ENCODE measurements around the gene KDM7A. TPM values are rescaled to one million over a fixed set of nuclear protein-coding genes. Genes with fewer than 3 reads are reported as not detected.
A peak's percentile ranks its signal among the peaks of the same experiment; 100 is the strongest.
"Not testable (repeated sequence)": the region's sequence is repeated elsewhere in the genome, so short reads cannot be mapped to it uniquely, and the experiment has no call there.

KDM7A gene
- total RNA-seq, 2 donors from 2014 or later = 5.3 to 9.6 TPM

DNA sequence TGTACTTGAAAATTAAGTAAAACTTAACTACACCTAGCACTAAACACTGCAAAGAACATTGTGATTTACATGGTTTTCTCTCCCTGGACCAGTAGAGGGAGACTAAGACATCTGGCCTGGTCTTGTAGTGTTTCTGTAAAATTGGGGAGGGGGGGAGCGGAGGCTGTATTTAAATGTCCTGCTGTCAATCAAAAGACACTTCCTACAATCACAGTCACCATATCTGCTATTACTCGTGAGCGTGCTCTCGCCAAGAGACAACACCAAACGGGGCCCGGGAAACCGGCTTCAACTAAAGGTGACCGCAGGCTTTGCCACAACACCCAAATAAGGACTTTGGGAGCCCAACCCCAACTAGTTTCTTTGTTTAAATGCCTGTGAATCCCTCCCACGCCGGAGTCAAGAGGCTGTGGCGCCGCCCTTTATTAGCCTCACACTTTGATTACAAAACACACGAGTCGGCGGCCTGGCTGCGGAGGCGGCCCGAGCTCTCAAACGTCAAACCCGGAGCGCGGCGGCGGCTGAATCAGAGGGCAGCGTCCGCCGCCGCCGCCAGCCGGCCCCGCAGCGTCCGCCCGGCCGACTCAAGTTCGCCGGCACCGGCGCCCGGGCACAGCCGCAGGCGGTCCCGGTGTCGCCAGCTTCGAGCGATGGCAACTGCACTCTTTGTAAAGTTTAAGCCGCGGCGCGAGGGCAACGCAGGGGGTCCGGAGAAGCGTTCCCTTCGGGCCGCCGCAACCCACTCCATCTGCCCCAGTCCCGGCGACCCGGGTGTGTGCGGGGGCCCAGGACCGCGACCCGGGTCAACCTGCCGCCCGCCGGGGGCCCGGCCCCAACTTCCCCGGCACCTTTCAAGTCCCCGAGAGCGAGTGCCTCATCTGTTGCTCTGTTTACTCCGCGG is 1.3 kb downstream of the KDM7A start:
- 0% methylated on average over 15 to 72 of the region's 72 CpGs for WGBS, 2 donors
- peak; percentile 61 for ATAC-seq

GRCh38 chr7:140174217-140174616 is 2.6 kb downstream of the KDM7A start:
- no peak overlapping the region for H3K4me3 ChIP-seq
- peak overlapping the region in 1 of 4 donors; percentile 98 for H3K27ac ChIP-seq
- no peak for TF ChIP-seq POLR2A (IDR thresholded peaks at IDR 0.05)
- H3K4me1 ChIP-seq = peaks cover 57% of the 10 kb centered on the region
- WGBS, 2 donors = 69 to 75% methylated on average over 2 of the region's 2 CpGs
- H3K36me3 ChIP-seq (replicated peaks in 1 of 2; ENCODE audit: insufficient read depth in 1 of 2, low read depth in 2 of 2) = no peaks in the 10 kb centered on the region
- H3K27me3 ChIP-seq = no peaks in the 10 kb centered on the region
- intact Hi-C loops (cut with DNase I) = no loop called here
- DNase-seq (no peak), ATAC-seq (no peak)
- no peaks in the 10 kb centered on the region for H3K9me3 ChIP-seq

More for the DNA sequence above, 1.3 kb downstream of the KDM7A start:
- Histone ChIP-seq H3K36me3 (replicated peaks in 1 of 2; ENCODE audit: insufficient read depth in 1 of 2, low read depth in 2 of 2) (no peaks in the 10 kb centered on the region), H3K9me3 (no peaks in the 10 kb centered on the region), H3K4me3 (peak overlapping the region; percentile 40 to 77), H3K27ac (peak overlapping the region; percentile 90 to 98 (median 96)), H3K27me3 (no peaks in the 10 kb centered on the region), H3K4me1 (peaks cover 48% of the 10 kb centered on the region)
- peak; percentile 88 to 95 (median 90) for DNase-seq
- intact Hi-C loops (cut with DNase I) = no loop called here
- TF ChIP-seq, protein P1, sequence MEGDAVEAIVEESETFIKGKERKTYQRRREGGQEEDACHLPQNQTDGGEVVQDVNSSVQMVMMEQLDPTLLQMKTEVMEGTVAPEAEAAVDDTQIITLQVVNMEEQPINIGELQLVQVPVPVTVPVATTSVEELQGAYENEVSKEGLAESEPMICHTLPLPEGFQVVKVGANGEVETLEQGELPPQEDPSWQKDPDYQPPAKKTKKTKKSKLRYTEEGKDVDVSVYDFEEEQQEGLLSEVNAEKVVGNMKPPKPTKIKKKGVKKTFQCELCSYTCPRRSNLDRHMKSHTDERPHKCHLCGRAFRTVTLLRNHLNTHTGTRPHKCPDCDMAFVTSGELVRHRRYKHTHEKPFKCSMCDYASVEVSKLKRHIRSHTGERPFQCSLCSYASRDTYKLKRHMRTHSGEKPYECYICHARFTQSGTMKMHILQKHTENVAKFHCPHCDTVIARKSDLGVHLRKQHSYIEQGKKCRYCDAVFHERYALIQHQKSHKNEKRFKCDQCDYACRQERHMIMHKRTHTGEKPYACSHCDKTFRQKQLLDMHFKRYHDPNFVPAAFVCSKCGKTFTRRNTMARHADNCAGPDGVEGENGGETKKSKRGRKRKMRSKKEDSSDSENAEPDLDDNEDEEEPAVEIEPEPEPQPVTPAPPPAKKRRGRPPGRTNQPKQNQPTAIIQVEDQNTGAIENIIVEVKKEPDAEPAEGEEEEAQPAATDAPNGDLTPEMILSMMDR (IDR thresholded peaks at IDR 0.05) = peak; percentile 53 to 94 (median 87)
- TF ChIP-seq POLR2A (IDR thresholded peaks at IDR 0.05) = peak; percentile 93 to 96 (median 94)

DNA sequence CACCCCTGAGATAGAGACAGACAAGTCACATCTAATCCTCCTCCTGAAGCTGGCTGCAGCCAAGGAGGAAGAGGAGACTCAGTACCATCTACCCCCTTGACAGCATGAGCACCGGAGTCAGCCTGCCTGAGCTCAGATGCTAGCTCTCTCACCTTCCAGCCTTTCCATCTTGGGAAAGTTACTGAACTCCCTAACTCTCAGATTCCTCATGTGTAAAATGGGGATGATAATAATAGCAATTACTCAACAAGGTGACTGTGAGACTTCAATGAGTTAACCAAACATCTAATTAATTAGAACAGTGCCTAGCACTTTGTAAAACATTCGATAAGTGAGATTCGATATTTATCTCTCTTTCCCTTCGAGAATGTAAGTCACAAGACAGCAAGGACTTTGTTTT is 6.4 kb downstream of the KDM7A start:
- no peak for DNase-seq
- Histone ChIP-seq H3K4me1 (peaks cover 61% of the 10 kb centered on the region), H3K36me3 (replicated peaks in 1 of 2; ENCODE audit: insufficient read depth in 1 of 2, low read depth in 2 of 2) (no peaks in the 10 kb centered on the region), H3K27ac (no peak overlapping the region), H3K4me3 (no peak overlapping the region), H3K9me3 (no peaks in the 10 kb centered on the region), H3K27me3 (no peaks in the 10 kb centered on the region)
- TF ChIP-seq POLR2A (IDR thresholded peaks at IDR 0.05) = no peak
- TF ChIP-seq, protein P1 (IDR thresholded peaks at IDR 0.05) = no peak
- no peak for ATAC-seq
- intact Hi-C loops (cut with DNase I) = no loop called here
- 26 to 31% methylated on average over 4 of the region's 4 CpGs for WGBS, 2 donors

- Histone ChIP-seq H3K27ac (no peak overlapping the region), H3K9me3 (no peaks in the 10 kb centered on the region), H3K4me3 (no peak overlapping the region), H3K4me1 (peaks cover 52% of the 10 kb centered on the region), H3K27me3 (no peaks in the 10 kb centered on the region), H3K36me3 (replicated peaks in 1 of 2; ENCODE audit: insufficient read depth in 1 of 2, low read depth in 2 of 2) (no peaks in the 10 kb centered on the region)
- ATAC-seq (no peak), DNase-seq (no peak)
- TF ChIP-seq, protein P1 (IDR thresholded peaks at IDR 0.05) = no peak
- TF ChIP-seq POLR2A (IDR thresholded peaks at IDR 0.05) = no peak
- intact Hi-C loops (cut with DNase I) = no loop called here
- 50 to 66% methylated on average over 2 of the region's 2 CpGs for WGBS, 2 donors
Measured at GRCh38 chr7:140168816-140169215, 8.0 kb downstream of the KDM7A start.

- intact Hi-C loops (cut with DNase I) = no loop called here
- no peak for DNase-seq
- H3K4me3 ChIP-seq = no peak overlapping the region
- no peaks in the 10 kb centered on the region for H3K36me3 ChIP-seq (replicated peaks in 1 of 2; ENCODE audit: insufficient read depth in 1 of 2, low read depth in 2 of 2)
- H3K9me3 ChIP-seq = no peaks in the 10 kb centered on the region
- H3K27ac ChIP-seq = no peak overlapping the region
- H3K27me3 ChIP-seq = no peaks in the 10 kb centered on the region
- WGBS, 2 donors = 81 to 85% methylated on average over 3 of the region's 3 CpGs
- peaks cover 33% of the 10 kb centered on the region for H3K4me1 ChIP-seq
- TF ChIP-seq POLR2A (IDR thresholded peaks at IDR 0.05) = no peak
- TF ChIP-seq, protein P1 (IDR thresholded peaks at IDR 0.05) = no peak
- no peak for ATAC-seq
Measured at GRCh38 chr7:140165422-140165821, 11.4 kb downstream of the KDM7A start.

- H3K9me3 ChIP-seq; intact Hi-C loops (cut with DNase I); H3K27ac ChIP-seq; H3K27me3 ChIP-seq; H3K4me3 ChIP-seq; ATAC-seq; H3K36me3 ChIP-seq (replicated peaks in 1 of 2; ENCODE audit: insufficient read depth in 1 of 2, low read depth in 2 of 2): not testable (repeated sequence)
- 77 to 92% methylated on average over 11 of the region's 11 CpGs for WGBS, 2 donors
- peak in 1 of 4 donors; percentile 13 for DNase-seq
- peaks cover 19% of the 10 kb centered on the region for H3K4me1 ChIP-seq
Measured at GRCh38 chr7:140162081-140162480, 14.7 kb downstream of the KDM7A start.
